Right cardiac atrium (tissue), 5 donors: ENCODE results near the gene POLR3E. TPM values are rescaled to one million over a fixed set of nuclear protein-coding genes. Genes with fewer than 3 reads are reported as not detected.
A peak's percentile ranks its signal among the peaks of the same experiment; 100 is the strongest.

Source experiments
- ATAC-seq, 2 donors: fragments of 200-7000 bp; cut with Tn5 transposase; one replicate each; pipeline versions ENCODE4 v1.8.0 to v1.9.1; 2020; ENCODE audit warnings: moderate library complexity in 2 of 2, mild to moderate bottlenecking in 1 of 2
- DNase-seq, 3 donors: peaks; one replicate each; pipeline ENCODE4 v3.0.0-alpha.2; 2020
- H3K27ac ChIP-seq: one replicate; pipeline ENCODE4 v1.5.1; 2013; ENCODE audit warnings: mild to moderate bottlenecking, low read length, control low read depth, moderate library complexity
- H3K27me3 ChIP-seq: one replicate; pipeline ENCODE4 v1.6.1; 2013; ENCODE audit not compliant: control insufficient read depth, insufficient read depth
- H3K4me1 ChIP-seq: one replicate; pipeline ENCODE4 v1.6.1; 2013; ENCODE audit warnings: low read length; ENCODE audit not compliant: control insufficient read depth, insufficient read depth
- H3K4me3 ChIP-seq: one replicate; pipeline ENCODE4 v1.5.1; 2013; ENCODE audit warnings: low read length, control low read depth
- H3K9me3 ChIP-seq: one replicate; pipeline ENCODE4 v1.6.1; 2013; ENCODE audit warnings: low read length; ENCODE audit not compliant: control insufficient read depth
- WGBS: extraction: QIAGEN DNeasy Blood & Tissue Kit; methylation state at CpG from one replicate; pipeline ENCODE4 v1.1.7; 2013; 5-methylcytosine and 5-hydroxymethylcytosine counted together
- intact Hi-C, 4 donors: fragments of 100-400 bp; cut with DNase I; formaldehyde crosslinking; loops; one replicate each; pipeline versions ENCODE4 v1.11.0 to v1.14.0; 2022 to 2023
- polyA plus RNA-seq: library from polyadenylated mRNA; stranded (reverse); fragments of 200-250 nt; gene quantifications from one replicate; pipeline ENCODE4 v1.2.3, GENCODE V29; 2013
- total RNA-seq, 4 donors: library from RNA; stranded (reverse); fragmentation: NEBNext Ultra II Directional; extraction: Animal tissue kit (Norgen Biotek cat#: 25700); gene quantifications; one replicate each; pipeline ENCODE4 v1.2.1, GENCODE V29; 2021
- donor health status: healthy with polysubstance abuse.
- donor health status: DM: no; HTN: yes; CAD: no.
- donor health status: DM: no; HTN: no; CAD: no.
- donor health status: DM: no; HTN: yes; CAD: no; lungs with severe emphysema.
- donor health status: DM: yes; HTN: yes; CAD: no.

The POLR3E gene
- total and polyA plus RNA-seq, 5 donors = 15.4 to 33.5 (median 32.6) TPM

DNA sequence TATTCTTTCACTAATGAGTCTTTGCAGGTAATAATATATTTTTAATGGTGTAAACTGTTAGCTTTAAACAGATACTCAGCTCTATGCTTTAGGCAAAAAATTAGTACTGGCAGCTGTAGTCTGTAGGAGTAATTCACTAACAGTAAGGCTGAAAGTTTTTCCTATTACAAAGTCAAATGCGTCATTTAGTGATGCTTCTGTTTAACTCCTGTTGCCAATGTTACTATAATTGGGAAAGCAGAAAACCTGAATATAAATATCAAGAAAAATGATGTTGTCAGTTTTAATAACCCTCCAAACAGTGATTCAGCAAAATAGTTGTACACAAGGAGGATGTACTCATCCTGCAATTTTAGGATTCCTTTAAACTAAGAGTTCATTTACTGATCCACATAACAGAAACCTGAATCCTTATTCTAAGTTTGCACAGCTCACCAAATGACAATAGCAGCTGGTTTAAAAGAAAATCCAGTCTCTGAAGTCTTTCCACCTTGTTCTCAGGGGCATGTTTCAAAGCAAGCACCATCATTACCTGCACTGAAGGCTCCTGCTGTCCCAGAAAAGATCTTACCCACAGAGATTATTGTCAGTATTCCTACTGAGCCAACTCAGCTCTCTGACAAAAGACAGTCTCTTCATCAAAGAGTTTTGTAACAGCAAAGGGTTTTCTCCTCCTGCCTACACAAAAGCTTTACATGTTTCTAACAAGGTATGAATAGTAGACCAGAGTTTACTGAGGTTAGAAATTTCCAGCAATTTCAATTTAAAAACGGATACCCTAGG is 73.0 kb downstream of the POLR3E start:
- DNase-seq = no peak
- Histone ChIP-seq H3K27me3 (no peaks in the 10 kb centered on the region), H3K9me3 (no peaks in the 10 kb centered on the region), H3K4me1 (peaks cover 6% of the 10 kb centered on the region), H3K4me3 (no peak overlapping the region), H3K27ac (no peak overlapping the region)
- ATAC-seq = no peak
- intact Hi-C loops = no loop called here
- WGBS = 59% methylated on average over 2 of the region's 2 CpGs

DNA sequence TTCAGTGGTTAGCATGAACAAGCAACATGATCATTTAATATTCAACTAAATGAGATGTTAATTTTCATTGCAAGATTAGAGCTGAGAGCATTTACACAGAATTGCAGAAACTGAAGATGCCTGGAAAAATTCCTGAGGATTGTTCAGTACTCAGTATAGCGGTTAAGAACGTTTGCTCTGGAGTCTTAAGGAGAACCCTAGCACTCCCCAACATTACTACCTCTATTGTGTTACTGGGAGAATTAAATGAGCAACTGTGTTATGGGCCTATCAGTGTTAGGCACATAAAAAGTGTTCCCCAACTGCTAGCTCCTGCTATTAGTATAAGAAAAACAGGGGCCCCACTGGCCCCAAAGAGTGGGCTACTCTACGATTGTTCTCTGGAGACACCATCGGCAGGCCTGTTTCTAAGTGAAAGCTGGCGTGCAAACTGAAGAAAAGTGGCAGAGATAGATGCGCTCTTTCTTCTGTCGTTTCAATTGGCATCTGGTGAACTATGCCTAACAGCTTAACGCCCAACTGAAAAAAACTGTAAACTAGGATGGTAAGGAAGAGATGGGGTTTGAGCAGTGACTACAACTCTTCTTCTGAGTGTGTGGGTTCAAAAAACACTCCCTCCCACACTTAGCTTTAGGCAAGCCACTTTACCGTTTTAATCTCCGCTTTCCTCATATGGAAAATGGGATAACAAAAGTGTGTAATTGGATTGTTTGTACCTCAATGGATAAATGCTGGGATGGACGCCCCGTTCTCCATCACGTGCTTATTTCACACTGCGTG is 75.9 kb downstream of the POLR3E start:
- no peak for DNase-seq
- 28% methylated on average over 14 of the region's 14 CpGs for WGBS
- no peak for ATAC-seq
- Histone ChIP-seq H3K27me3 (no peaks in the 10 kb centered on the region), H3K4me3 (peak overlapping the region; percentile 93), H3K9me3 (no peaks in the 10 kb centered on the region), H3K4me1 (peaks cover 5% of the 10 kb centered on the region), H3K27ac (no peak overlapping the region)
- intact Hi-C loops = no loop called here

DNA sequence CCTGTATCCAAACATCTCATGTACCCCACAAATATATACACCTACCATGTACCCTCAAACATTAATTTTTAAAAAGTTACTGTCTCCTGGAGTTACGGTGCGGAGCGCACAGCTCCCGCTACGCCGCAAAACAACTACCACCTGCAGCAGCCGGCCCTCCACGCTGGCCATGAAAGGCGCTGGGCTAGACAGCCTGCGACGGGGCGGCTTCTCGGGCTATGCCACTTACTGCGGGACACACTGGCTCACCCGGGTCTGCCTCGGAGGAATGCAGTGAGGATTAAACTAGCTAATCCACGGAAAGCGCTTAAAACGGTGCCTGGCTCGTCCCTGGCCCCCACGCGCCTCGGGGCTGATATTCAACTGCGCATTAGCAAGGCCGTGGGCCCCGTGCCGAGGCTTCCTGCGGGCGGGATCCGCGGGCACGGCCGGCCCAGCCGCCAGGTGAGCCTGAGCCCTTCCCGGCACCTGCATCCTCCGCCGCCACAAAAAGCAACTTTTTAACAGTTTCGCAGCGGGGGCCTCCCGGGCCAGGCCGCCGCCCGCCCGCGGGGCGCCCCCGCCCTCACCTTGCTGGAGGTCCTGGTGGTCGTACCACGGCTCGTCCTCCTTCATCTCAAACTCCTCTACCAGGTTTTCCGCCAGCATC is 76.6 kb downstream of the POLR3E start:
- ATAC-seq = peak; percentile 24 to 39

DNA sequence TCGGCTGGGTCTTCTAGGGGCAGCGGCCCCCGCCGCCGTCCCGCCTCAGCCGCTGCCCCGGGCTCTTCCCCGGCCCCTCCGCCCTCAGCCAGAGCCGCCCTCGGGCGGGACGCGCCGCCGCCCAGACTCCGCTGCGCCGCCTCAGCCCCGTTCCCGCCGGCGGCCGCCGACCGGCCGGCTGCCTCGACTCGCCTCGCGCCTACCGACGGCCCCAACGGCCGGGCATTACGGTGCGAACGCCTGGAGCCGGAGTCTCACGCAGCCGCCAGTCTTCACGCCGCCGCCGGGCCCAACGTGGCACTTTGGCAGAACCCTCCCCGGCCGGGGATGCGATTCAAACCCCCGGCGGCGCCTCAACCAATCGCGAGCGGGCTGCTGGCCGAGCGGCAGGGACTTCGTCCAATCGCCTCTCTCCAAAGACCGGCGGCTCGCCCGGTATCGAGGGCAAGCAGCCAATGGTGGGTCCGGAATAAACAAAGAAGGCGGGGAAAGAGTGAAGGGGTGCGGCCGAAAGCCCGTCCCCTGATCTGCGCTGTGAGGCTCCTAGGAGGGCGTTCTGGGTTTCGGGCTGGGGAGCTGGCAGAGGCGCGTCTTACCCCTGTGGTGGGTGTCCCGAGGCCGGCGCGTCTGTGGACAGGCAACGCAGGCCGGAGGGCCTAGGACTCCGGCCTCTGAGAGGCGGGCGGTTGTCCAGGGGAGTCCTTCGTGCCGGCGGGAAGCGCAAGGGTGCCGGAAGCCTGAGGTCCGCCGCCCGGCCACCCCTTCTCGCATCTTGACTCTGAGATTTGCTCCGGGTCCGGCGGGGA is 77.3 kb downstream of the POLR3E start, which contains the start of gene CDR2:
Gene CDR2, minus strand, starts transcription at position 309 of the 806 bp plus-strand sequence. CDS start 310 bp downstream, outside the sequence.
- no peaks in the 10 kb centered on the region for H3K27me3 ChIP-seq
- DNase-seq (peak; percentile 98 to 99 (median 99)), ATAC-seq (peak; percentile 97)
- intact Hi-C loops = no loop called here
- H3K4me1 ChIP-seq = peaks cover 3% of the 10 kb centered on the region
- no peaks in the 10 kb centered on the region for H3K9me3 ChIP-seq
- peak within 1 kb of the TSS; percentile 93 for H3K4me3 ChIP-seq
- under 1% methylated on average over 96 of the region's 96 CpGs for WGBS
- peak within 1 kb of the TSS; percentile 42 for H3K27ac ChIP-seq

More for the DNA sequence above, 76.6 kb downstream of the POLR3E start:
- intact Hi-C loops = no loop called here
- Histone ChIP-seq H3K27ac (peak overlapping the region; percentile 42), H3K9me3 (no peaks in the 10 kb centered on the region), H3K4me1 (peaks cover 5% of the 10 kb centered on the region), H3K27me3 (no peaks in the 10 kb centered on the region), H3K4me3 (peak overlapping the region; percentile 93)
- WGBS = 1% methylated on average over 51 of the region's 51 CpGs
- peak; percentile 55 to 88 (median 79) for DNase-seq

DNA sequence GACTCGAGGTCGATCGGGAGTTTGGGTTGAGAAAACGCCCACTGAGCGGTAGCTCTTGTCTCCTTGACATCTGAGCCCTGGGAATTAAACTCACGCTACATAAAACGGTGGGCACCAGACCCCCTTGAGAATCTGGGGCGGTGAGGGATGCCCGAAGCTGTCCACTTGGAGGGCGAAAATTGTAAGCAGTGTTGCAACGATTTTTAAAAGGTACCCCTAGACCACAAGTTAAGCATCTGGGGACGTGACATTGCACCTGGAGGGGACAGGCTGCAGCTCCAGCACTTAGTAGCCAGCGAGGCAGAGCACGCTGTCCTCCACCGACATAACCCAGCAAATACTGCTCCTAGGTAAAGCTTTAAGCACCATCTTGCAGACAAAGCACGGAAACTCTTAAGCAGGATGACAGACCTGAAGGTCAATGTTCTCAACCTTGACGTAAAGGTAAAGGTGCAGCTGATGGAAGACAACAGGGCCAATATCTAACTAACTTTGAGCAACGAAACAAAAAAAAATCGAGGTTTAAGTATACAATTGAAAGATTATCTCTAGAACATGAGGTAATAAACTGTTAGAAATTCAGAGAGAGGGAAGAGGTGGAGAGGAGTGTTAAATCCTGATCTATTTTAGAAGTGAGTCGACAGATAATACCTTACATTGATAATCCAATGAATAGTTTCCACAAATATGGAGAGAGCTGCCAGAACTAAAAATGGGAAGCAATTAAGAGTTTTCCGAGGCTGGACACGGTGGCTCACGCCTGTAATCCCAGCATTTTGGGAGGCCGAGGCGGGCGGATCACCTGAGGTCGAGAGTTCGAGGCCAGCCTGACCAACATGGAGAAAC is 78.1 kb downstream of the POLR3E start:
- peak overlapping the region; percentile 93 for H3K4me3 ChIP-seq
- DNase-seq = no peak
- H3K27me3 ChIP-seq = no peaks in the 10 kb centered on the region
- H3K27ac ChIP-seq = peak overlapping the region; percentile 34
- peaks cover 3% of the 10 kb centered on the region for H3K4me1 ChIP-seq
- 35% methylated on average over 28 of the region's 28 CpGs for WGBS
- intact Hi-C loops = no loop called here
- H3K9me3 ChIP-seq = no peaks in the 10 kb centered on the region
- peak in 1 of 2 donors; percentile 1 for ATAC-seq

DNA sequence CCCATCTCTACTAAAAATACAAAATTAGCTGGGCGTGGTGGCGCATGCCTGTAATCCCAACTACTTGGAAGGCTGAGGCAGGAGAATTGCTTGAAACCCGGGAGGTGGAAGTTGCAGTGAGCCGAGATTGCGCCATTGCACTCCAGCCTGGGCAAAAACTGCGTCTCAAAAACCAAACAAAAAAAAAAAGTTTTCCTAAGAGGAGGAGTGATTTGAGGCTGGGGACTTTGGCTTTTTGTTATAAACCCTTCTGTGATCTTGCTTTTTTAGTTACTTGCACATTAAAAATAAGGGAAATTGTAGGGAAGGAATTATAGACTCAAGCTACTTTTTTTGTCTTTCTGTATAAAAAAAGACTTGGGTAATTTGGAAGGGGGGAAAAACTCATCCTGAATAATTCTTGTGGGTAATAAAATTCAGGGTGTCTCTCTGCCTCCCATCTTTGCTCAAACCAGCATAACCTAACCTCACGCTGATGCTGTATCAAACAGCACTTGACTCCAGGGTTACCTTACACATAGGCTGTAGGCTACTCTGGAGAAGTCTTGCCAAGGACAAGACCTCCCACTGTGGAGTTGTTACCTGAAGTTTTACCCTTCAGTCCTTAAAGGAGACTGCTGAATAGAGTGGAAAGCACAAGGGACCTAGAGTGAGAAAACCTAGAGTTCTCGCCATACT is 78.9 kb downstream of the POLR3E start:
- no peak for DNase-seq
- intact Hi-C loops = no loop called here
- H3K4me1 ChIP-seq = peaks cover 3% of the 10 kb centered on the region
- H3K27ac ChIP-seq = no peak overlapping the region
- no peak overlapping the region for H3K4me3 ChIP-seq
- H3K27me3 ChIP-seq = no peaks in the 10 kb centered on the region
- 90% methylated on average over 8 of the region's 8 CpGs for WGBS
- ATAC-seq = no peak
- H3K9me3 ChIP-seq = no peaks in the 10 kb centered on the region

DNA sequence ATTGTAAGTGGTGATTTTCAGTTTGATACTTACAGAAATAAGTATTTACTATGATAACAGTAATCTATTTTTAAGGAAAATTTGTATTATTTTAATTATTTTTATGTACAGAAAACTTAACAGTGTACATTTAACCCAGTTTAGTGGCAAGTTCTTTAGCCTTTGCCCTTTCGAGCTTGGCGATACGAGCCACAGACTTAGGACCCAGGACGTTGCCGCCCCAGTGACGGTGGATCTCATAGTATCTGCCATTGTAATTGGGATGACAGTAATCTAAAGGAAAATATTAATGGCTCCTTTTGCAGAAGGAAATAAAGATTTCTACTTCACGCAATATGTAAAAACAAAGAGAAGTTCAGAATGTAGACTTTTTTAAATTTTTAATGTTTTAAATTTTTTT is 82.4 kb downstream of the POLR3E start:
- no peak overlapping the region for H3K4me3 ChIP-seq
- H3K9me3 ChIP-seq = no peaks in the 10 kb centered on the region
- no peak overlapping the region for H3K27ac ChIP-seq
- ATAC-seq (no peak), DNase-seq (no peak)
- H3K4me1 ChIP-seq = no peaks in the 10 kb centered on the region
- no peaks in the 10 kb centered on the region for H3K27me3 ChIP-seq
- WGBS = 98% methylated on average over 7 of the region's 7 CpGs
- intact Hi-C loops = no loop called here

DNA sequence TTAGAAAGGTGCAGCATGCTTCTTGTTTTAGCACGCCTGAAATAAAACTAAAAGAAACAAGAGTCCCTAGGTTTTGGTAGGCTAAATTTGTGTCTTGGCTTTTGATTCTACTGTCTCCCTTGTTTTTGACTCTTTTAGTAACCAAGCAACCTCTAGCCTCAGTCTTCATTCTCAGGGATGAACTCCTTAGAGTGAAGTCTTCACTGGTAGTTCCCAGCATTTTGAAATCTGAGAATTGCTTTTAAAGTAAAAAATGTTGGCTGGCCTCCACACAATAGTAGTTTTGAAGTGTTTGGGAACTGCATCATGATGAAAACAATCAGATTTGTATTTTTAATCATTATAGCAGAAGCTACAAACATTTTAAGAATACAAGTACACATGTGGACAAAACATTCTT is 83.3 kb downstream of the POLR3E start:
- no peaks in the 10 kb centered on the region for H3K9me3 ChIP-seq
- no peaks in the 10 kb centered on the region for H3K4me1 ChIP-seq
- intact Hi-C loops = no loop called here
- H3K27me3 ChIP-seq = no peaks in the 10 kb centered on the region
- DNase-seq (no peak), ATAC-seq (no peak)
- H3K27ac ChIP-seq = no peak overlapping the region
- H3K4me3 ChIP-seq = no peak overlapping the region
- 77% methylated on average over 1 of the region's 1 CpG for WGBS

DNA sequence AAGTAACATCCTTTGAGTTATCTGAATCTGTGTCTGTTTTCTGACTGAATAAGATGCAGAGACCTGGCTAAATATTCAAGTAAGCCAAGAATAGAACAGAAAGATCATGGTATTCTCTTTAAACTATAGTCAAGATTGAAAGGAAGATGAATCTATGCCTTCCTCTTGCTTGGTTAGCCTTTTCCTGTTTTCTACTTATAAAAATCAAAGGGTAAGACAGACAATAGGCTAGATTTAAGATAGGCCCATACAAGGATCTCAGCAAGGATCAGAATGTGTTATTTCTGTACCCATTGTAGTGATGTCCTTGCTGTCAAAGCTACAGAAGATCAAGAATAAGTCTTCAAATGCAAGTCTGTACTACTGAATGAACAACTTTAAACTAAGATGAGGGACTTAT is 84.2 kb downstream of the POLR3E start:
- Histone ChIP-seq H3K27ac (no peak overlapping the region), H3K9me3 (no peaks in the 10 kb centered on the region), H3K27me3 (no peaks in the 10 kb centered on the region), H3K4me1 (no peaks in the 10 kb centered on the region), H3K4me3 (no peak overlapping the region)
- ATAC-seq (no peak), DNase-seq (no peak)
- intact Hi-C loops = no loop called here
